Measurements from ENCODE around the gene MPPED1. TPM values are rescaled to one million over a fixed set of nuclear protein-coding genes. Genes with fewer than 3 reads are reported as not detected.

Gene MPPED1
- total and polyA plus RNA-seq, 2 of the 13 experiments (the other 11 are each of a cell fraction or from before 2014, with no cell fraction given) = 0.77 TPM; not detected in 1

DNA sequence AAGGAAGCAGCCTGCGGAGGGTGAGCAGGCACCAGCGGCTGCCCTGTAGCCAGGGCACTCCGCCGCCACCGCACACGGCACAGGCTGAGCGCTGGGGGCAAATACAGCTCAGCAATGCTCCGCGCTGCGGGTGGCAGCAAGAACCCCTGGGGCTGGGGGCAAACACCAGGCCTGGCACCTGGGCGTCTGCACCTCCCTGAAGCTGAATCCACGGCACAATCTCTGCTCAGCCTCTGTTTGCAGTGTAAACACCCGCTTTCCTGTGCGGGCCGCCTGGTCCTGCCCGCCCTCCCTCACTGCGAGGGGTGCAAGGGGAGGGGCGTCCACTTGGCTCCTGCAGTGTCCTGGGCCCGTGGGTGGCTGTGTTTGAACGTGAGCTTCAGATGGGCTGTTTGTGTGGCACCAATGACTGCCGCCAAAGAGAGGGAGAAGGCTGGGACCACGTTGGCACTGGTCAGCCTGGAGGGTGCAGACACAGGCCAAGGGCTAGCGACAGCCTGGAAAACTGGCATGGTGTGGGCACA, 14.8 kb upstream of the MPPED1 start (continued):
- TF ChIP-seq NONO (IDR thresholded peaks at IDR 0.05) (no peak), NONO (CRISPR knock-in tag; conservative IDR thresholded peaks at IDR 0.05) (peak; percentile 66; the same call in 1 of the 2 replicates), ZNF7 (CRISPR knock-in tag; IDR thresholded peaks at IDR 0.05) (no peak), GZF1 (CRISPR knock-in tag; IDR thresholded peaks at IDR 0.05) (no peak), ZEB1 (IDR thresholded peaks at IDR 0.05; ENCODE audit: insufficient replicate concordance, low read depth) (no peak), CBX5 (CRISPR knock-in tag; IDR thresholded peaks at IDR 0.05; ENCODE audit: borderline replicate concordance) (no peak), REPIN1 (CRISPR knock-in tag; IDR thresholded peaks at IDR 0.05; ENCODE audit: borderline replicate concordance, low read depth) (no peak), ZBTB7A (CRISPR knock-in tag; IDR thresholded peaks at IDR 0.05) (no peak), ZNF878 (CRISPR knock-in tag; IDR thresholded peaks at IDR 0.05) (no peak), ZFP62 (CRISPR knock-in tag; IDR thresholded peaks at IDR 0.05) (no peak), MEF2D (CRISPR knock-in tag; IDR thresholded peaks at IDR 0.05) (0 out of 2 replicates have a peak, but pooled peaks have one; percentile 52), RFXAP (CRISPR knock-in tag; IDR thresholded peaks at IDR 0.05; ENCODE audit: borderline replicate concordance) (no peak), DMAP1 (CRISPR knock-in tag; IDR thresholded peaks at IDR 0.05) (no peak), HOXD1 (CRISPR knock-in tag; IDR thresholded peaks at IDR 0.05) (no peak), GABPA (IDR thresholded peaks at IDR 0.05; ENCODE audit: low read depth, low read length) (no peak), GABPA (CRISPR knock-in tag; IDR thresholded peaks at IDR 0.05; ENCODE audit: low read depth) (no peak), ZNF367 (CRISPR knock-in tag; IDR thresholded peaks at IDR 0.05; ENCODE audit: borderline replicate concordance) (no peak), XRCC5 (optimal IDR thresholded peaks at IDR 0.05; ENCODE audit: low read length) (peak; percentile 77), ZNF431 (CRISPR knock-in tag; IDR thresholded peaks at IDR 0.05; ENCODE audit: borderline replicate concordance, low read depth) (0 out of 2 replicates have a peak, but pooled peaks have one; percentile 57), FLYWCH1 (CRISPR knock-in tag; IDR thresholded peaks at IDR 0.05) (no peak), ZFP1 (CRISPR knock-in tag; IDR thresholded peaks at IDR 0.05) (no peak), ZSCAN20 (CRISPR knock-in tag; IDR thresholded peaks at IDR 0.05; ENCODE audit: borderline replicate concordance) (no peak), ZIK1 (CRISPR knock-in tag; IDR thresholded peaks at IDR 0.05; ENCODE audit: borderline replicate concordance, low read depth) (no peak), RXRB (CRISPR knock-in tag; IDR thresholded peaks at IDR 0.05; ENCODE audit: borderline replicate concordance) (no peak; the same call in 1 of the 2 replicates), ZNF510 (CRISPR knock-in tag; IDR thresholded peaks at IDR 0.05; ENCODE audit: low read depth) (no peak), SALL1 (CRISPR knock-in tag; IDR thresholded peaks at IDR 0.05) (peak; percentile 73)
- TF ChIP-seq, protein P1, sequence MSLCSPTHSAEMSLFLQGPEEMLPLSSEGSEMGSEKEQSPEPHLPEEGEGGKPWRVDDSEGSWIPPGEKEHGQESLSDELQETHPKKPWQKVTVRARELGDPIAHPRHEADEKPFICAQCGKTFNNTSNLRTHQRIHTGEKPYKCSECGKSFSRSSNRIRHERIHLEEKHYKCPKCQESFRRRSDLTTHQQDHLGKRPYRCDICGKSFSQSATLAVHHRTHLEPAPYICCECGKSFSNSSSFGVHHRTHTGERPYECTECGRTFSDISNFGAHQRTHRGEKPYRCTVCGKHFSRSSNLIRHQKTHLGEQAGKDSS (CRISPR knock-in tag; IDR thresholded peaks at IDR 0.05; ENCODE audit: borderline replicate concordance, low read depth) = no peak; the same call in 1 of the 2 replicates
- TF ChIP-seq, protein P2, sequence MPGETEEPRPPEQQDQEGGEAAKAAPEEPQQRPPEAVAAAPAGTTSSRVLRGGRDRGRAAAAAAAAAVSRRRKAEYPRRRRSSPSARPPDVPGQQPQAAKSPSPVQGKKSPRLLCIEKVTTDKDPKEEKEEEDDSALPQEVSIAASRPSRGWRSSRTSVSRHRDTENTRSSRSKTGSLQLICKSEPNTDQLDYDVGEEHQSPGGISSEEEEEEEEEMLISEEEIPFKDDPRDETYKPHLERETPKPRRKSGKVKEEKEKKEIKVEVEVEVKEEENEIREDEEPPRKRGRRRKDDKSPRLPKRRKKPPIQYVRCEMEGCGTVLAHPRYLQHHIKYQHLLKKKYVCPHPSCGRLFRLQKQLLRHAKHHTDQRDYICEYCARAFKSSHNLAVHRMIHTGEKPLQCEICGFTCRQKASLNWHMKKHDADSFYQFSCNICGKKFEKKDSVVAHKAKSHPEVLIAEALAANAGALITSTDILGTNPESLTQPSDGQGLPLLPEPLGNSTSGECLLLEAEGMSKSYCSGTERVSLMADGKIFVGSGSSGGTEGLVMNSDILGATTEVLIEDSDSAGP (CRISPR knock-in tag; IDR thresholded peaks at IDR 0.05; ENCODE audit: borderline replicate concordance) = peak; percentile 66; the same call in 1 of the 2 replicates
- TF ChIP-seq, protein P3, sequence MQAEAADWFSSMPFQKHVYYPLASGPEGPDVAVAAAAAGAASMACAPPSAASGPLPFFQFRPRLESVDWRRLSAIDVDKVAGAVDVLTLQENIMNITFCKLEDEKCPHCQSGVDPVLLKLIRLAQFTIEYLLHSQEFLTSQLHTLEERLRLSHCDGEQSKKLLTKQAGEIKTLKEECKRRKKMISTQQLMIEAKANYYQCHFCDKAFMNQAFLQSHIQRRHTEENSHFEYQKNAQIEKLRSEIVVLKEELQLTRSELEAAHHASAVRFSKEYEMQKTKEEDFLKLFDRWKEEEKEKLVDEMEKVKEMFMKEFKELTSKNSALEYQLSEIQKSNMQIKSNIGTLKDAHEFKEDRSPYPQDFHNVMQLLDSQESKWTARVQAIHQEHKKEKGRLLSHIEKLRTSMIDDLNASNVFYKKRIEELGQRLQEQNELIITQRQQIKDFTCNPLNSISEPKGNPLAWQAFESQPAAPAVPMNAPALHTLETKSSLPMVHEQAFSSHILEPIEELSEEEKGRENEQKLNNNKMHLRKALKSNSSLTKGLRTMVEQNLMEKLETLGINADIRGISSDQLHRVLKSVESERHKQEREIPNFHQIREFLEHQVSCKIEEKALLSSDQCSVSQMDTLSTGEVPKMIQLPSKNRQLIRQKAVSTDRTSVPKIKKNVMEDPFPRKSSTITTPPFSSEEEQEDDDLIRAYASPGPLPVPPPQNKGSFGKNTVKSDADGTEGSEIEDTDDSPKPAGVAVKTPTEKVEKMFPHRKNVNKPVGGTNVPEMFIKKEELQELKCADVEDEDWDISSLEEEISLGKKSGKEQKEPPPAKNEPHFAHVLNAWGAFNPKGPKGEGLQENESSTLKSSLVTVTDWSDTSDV (CRISPR knock-in tag; IDR thresholded peaks at IDR 0.05) = no peak
